HG03442 (cell line): ENCODE measurements around the gene SLC17A1.

Source experiments
- ATAC-seq: cut with Tn5 transposase; IDR thresholded peaks from one replicate; pipeline ENCODE4 v1.9.1; 2021; ENCODE audit warnings: mild to moderate bottlenecking, moderate library complexity; ENCODE audit not compliant: unreplicated experiment

SLC17A1 gene

GRCh38 chr6:25832670-25833069 lies 818 bp upstream of the SLC17A1 start:
- ATAC-seq = no peak

- no peak for ATAC-seq
Observed at GRCh38 chr6:25832307-25832662, 433 bp upstream of the SLC17A1 start.

GRCh38 chr6:25830458-25830857 lies 1.4 kb downstream of the SLC17A1 start:
- ATAC-seq = no peak

- ATAC-seq = peak; percentile 64
Observed at GRCh38 chr6:25829375-25829774, 2.5 kb downstream of the SLC17A1 start.

- no peak for ATAC-seq
Observed at GRCh38 chr6:25821341-25821740, 10.5 kb downstream of the SLC17A1 start.

- ATAC-seq = no peak
Observed at GRCh38 chr6:25816252-25816651, 15.6 kb downstream of the SLC17A1 start.

GRCh38 chr6:25815194-25815593 lies 16.7 kb downstream of the SLC17A1 start:
- no peak for ATAC-seq

- no peak for ATAC-seq
Observed at GRCh38 chr6:25804804-25805203, 27.0 kb downstream of the SLC17A1 start.

- no peak for ATAC-seq
Observed at GRCh38 chr6:25801436-25801835, 30.4 kb downstream of the SLC17A1 start.

- no peak for ATAC-seq
Observed at GRCh38 chr6:25794784-25795183, 37.1 kb downstream of the SLC17A1 start.

GRCh38 chr6:25793970-25794369 lies 37.9 kb downstream of the SLC17A1 start:
- ATAC-seq = no peak

GRCh38 chr6:25792016-25792415 lies 39.8 kb downstream of the SLC17A1 start:
- ATAC-seq = no peak

GRCh38 chr6:25789475-25789874 lies 42.4 kb downstream of the SLC17A1 start:
- no peak for ATAC-seq

GRCh38 chr6:25788305-25788922 lies 43.4 kb downstream of the SLC17A1 start:
- ATAC-seq = no peak

- no peak for ATAC-seq
Observed at GRCh38 chr6:25787428-25787827, 44.4 kb downstream of the SLC17A1 start.

- ATAC-seq = no peak
Observed at GRCh38 chr6:25781134-25781533, 50.7 kb downstream of the SLC17A1 start.

- no peak for ATAC-seq
Observed at GRCh38 chr6:25777856-25778649, 53.8 kb downstream of the SLC17A1 start.

GRCh38 chr6:25777031-25777430 lies 54.8 kb downstream of the SLC17A1 start:
- ATAC-seq = no peak

GRCh38 chr6:25774120-25774715 lies 57.6 kb downstream of the SLC17A1 start:
- no peak for ATAC-seq

GRCh38 chr6:25769983-25770382 lies 61.9 kb downstream of the SLC17A1 start:
- ATAC-seq = no peak

GRCh38 chr6:25768566-25768965 lies 63.3 kb downstream of the SLC17A1 start:
- ATAC-seq = no peak

GRCh38 chr6:25764611-25765010 lies 67.2 kb downstream of the SLC17A1 start:
- ATAC-seq = no peak
